Measurements from ENCODE around the gene RRM1. TPM values are rescaled to one million over a fixed set of nuclear protein-coding genes. Genes with fewer than 3 reads are reported as not detected.

Gene RRM1
- total RNA-seq, 3 donors from 2014 or later: 29.5 to 63.4 (median 36.3) TPM

GRCh38 chr11:4184163-4184916 is 89.7 kb downstream of the RRM1 start:
- no peak for ATAC-seq
- intact Hi-C loops (cut with DNase I, micrococcal nuclease): loop anchor here in 1 of 2 donors (5.0 kb wide), 1 partner anchor 308 kb away; no protein-coding TSS in a partner anchor

GRCh38 chr11:4185561-4185960 is 91.0 kb downstream of the RRM1 start:
- Histone ChIP-seq H3K9me3 (no peaks in the 10 kb centered on the region), H3K36me3 (ENCODE audit: low read depth) (no peaks in the 10 kb centered on the region), H3K4me1 (ENCODE audit: low read depth) (no peaks in the 10 kb centered on the region), H3K4me3 (no peak overlapping the region)
- intact Hi-C loops (cut with DNase I, micrococcal nuclease): loop anchor here in 1 of 2 donors (5.0 kb wide), 1 partner anchor 312 kb away; no protein-coding TSS in a partner anchor
- no peak for TF ChIP-seq CTCF (IDR thresholded peaks at IDR 0.05)
- ATAC-seq (no peak), DNase-seq (no peak)

More at GRCh38 chr11:4184163-4184916, 89.7 kb downstream of the RRM1 start:
- Histone ChIP-seq H3K9me3 (no peaks in the 10 kb centered on the region), H3K36me3 (ENCODE audit: low read depth) (no peaks in the 10 kb centered on the region), H3K4me1 (ENCODE audit: low read depth) (no peaks in the 10 kb centered on the region), H3K4me3 (no peak overlapping the region)
- DNase-seq: no peak
- TF ChIP-seq CTCF (IDR thresholded peaks at IDR 0.05): no peak

- TF ChIP-seq CTCF (IDR thresholded peaks at IDR 0.05): no peak
- DNase-seq (no peak), ATAC-seq (no peak)
- no peaks in the 10 kb centered on the region for H3K9me3 ChIP-seq
- intact Hi-C loops (cut with DNase I, micrococcal nuclease): loop anchor here in 1 of 2 donors (5.0 kb wide), 1 partner anchor 311 kb away; no protein-coding TSS in a partner anchor
- no peak overlapping the region for H3K4me3 ChIP-seq
- H3K36me3 ChIP-seq (ENCODE audit: low read depth): no peaks in the 10 kb centered on the region
- no peaks in the 10 kb centered on the region for H3K4me1 ChIP-seq (ENCODE audit: low read depth)
Observed at GRCh38 chr11:4186464-4187054, 92.0 kb downstream of the RRM1 start.

- DNase-seq (peak; percentile 86 to 94 (median 92)), ATAC-seq (peak; percentile 97)
- Histone ChIP-seq H3K4me1 (ENCODE audit: low read depth) (no peaks in the 10 kb centered on the region), H3K36me3 (ENCODE audit: low read depth) (no peaks in the 10 kb centered on the region), H3K9me3 (no peaks in the 10 kb centered on the region), H3K4me3 (no peak overlapping the region)
- peak; percentile 96 for TF ChIP-seq CTCF (IDR thresholded peaks at IDR 0.05)
- intact Hi-C loops (cut with DNase I, micrococcal nuclease): loop anchor here in 1 of 2 donors (5.0 kb wide), 1 partner anchor 310 kb away; no protein-coding TSS in a partner anchor
Observed at GRCh38 chr11:4187055-4187988, 92.7 kb downstream of the RRM1 start.

Other genes with a start within 250 kb of the RRM1 start
- 10 to 100 TPM; 56.1 to 74.8 (median 72.5) TPM for gene STIM1, start 239.1 kb upstream of the RRM1 start, total RNA-seq

Measured in mucosa of descending colon (tissue), 3 donors.